ENCODE results near the gene GPR78.

The GPR78 gene

GRCh38 chr4:8547108-8547911 lies 32.9 kb upstream of the GPR78 start:
- no peak overlapping the region for H3K9ac ChIP-seq (ENCODE audit: low read depth, low read length)
- H3K4me2 ChIP-seq (ENCODE audit: insufficient read depth, low read length): no peak overlapping the region
- no peak for DNase-seq

GRCh38 chr4:8547912-8548730 lies 32.1 kb upstream of the GPR78 start:
- Histone ChIP-seq H4K20me1 (ENCODE audit: insufficient read depth, low read length) (no peaks in the 10 kb centered on the region), H2AFZ (ENCODE audit: low read depth, low read length) (no peak overlapping the region), H3K4me3 (ENCODE audit: low read depth in 1 of 2, low read length in 2 of 2) (no peak overlapping the region), H3K27ac (ENCODE audit: low read length) (no peak overlapping the region), H3K79me2 (ENCODE audit: insufficient read depth, low read length) (no peaks in the 10 kb centered on the region), H3K9me3 (ENCODE audit: insufficient read depth, low read length, severe bottlenecking) (no peaks in the 10 kb centered on the region), H3K4me2 (ENCODE audit: insufficient read depth, low read length) (no peak overlapping the region), H3K4me1 (ENCODE audit: insufficient read depth, low read length) (no peaks in the 10 kb centered on the region), H3K36me3 (ENCODE audit: insufficient read depth, low read length) (no peaks in the 10 kb centered on the region), H3K27me3 (ENCODE audit: insufficient read depth, low read length, poor library complexity) (no peaks in the 10 kb centered on the region), H3K9ac (ENCODE audit: low read depth, low read length) (no peak overlapping the region)
- no peak for ATAC-seq (ENCODE audit: insufficient read depth, low read depth)
- TF ChIP-seq CTCF (IDR thresholded peaks at IDR 0.05; ENCODE audit: borderline replicate concordance, extremely low read depth, low read length, poor library complexity, severe bottlenecking) (no peak), EZH2 (IDR thresholded peaks at IDR 0.05; ENCODE audit: borderline replicate concordance, low read depth, low read length, severe bottlenecking) (no peak)
- no peak for DNase-seq

More at GRCh38 chr4:8547108-8547911, 32.9 kb upstream of the GPR78 start:
- TF ChIP-seq EZH2 (IDR thresholded peaks at IDR 0.05; ENCODE audit: borderline replicate concordance, low read depth, low read length, severe bottlenecking): no peak
- TF ChIP-seq CTCF (IDR thresholded peaks at IDR 0.05; ENCODE audit: borderline replicate concordance, extremely low read depth, low read length, poor library complexity, severe bottlenecking): peak; percentile 50
- Histone ChIP-seq H3K9me3 (ENCODE audit: insufficient read depth, low read length, severe bottlenecking) (no peaks in the 10 kb centered on the region), H3K4me1 (ENCODE audit: insufficient read depth, low read length) (no peaks in the 10 kb centered on the region), H3K27ac (ENCODE audit: low read length) (no peak overlapping the region), H3K27me3 (ENCODE audit: insufficient read depth, low read length, poor library complexity) (no peaks in the 10 kb centered on the region), H3K4me3 (ENCODE audit: low read depth in 1 of 2, low read length in 2 of 2) (no peak overlapping the region), H4K20me1 (ENCODE audit: insufficient read depth, low read length) (no peaks in the 10 kb centered on the region), H3K36me3 (ENCODE audit: insufficient read depth, low read length) (no peaks in the 10 kb centered on the region), H2AFZ (ENCODE audit: low read depth, low read length) (no peak overlapping the region), H3K79me2 (ENCODE audit: insufficient read depth, low read length) (no peaks in the 10 kb centered on the region)
- ATAC-seq (ENCODE audit: insufficient read depth, low read depth): no peak

- no peak for DNase-seq
Observed at GRCh38 chr4:8548731-8549351, 31.4 kb upstream of the GPR78 start.

More at GRCh38 chr4:8548731-8549351, 31.4 kb upstream of the GPR78 start:
- Histone ChIP-seq H3K4me1 (ENCODE audit: insufficient read depth, low read length) (no peaks in the 10 kb centered on the region), H3K27ac (ENCODE audit: low read length) (no peak overlapping the region), H3K9me3 (ENCODE audit: insufficient read depth, low read length, severe bottlenecking) (no peaks in the 10 kb centered on the region), H3K4me3 (ENCODE audit: low read depth in 1 of 2, low read length in 2 of 2) (no peak overlapping the region), H3K4me2 (ENCODE audit: insufficient read depth, low read length) (no peak overlapping the region), H4K20me1 (ENCODE audit: insufficient read depth, low read length) (no peaks in the 10 kb centered on the region), H3K79me2 (ENCODE audit: insufficient read depth, low read length) (no peaks in the 10 kb centered on the region), H3K9ac (ENCODE audit: low read depth, low read length) (no peak overlapping the region), H3K27me3 (ENCODE audit: insufficient read depth, low read length, poor library complexity) (no peaks in the 10 kb centered on the region), H3K36me3 (ENCODE audit: insufficient read depth, low read length) (no peaks in the 10 kb centered on the region), H2AFZ (ENCODE audit: low read depth, low read length) (no peak overlapping the region)
- TF ChIP-seq CTCF (IDR thresholded peaks at IDR 0.05; ENCODE audit: borderline replicate concordance, extremely low read depth, low read length, poor library complexity, severe bottlenecking): no peak
- no peak for TF ChIP-seq EZH2 (IDR thresholded peaks at IDR 0.05; ENCODE audit: borderline replicate concordance, low read depth, low read length, severe bottlenecking)
- ATAC-seq (ENCODE audit: insufficient read depth, low read depth): no peak

All from DND-41 (cell line).